Mammary epithelial cell (primary cell): ENCODE data around the gene USP22.

Experiments
- EZH2 ChIP-seq: IDR thresholded peaks from 2 replicates; pipeline ENCODE4 v1.6.1; 2012; ENCODE audit warnings: low read length, inconsistent platforms, borderline replicate concordance
- TF ChIP-seq, protein P1 (sequence below), 2 donors: IDR thresholded peaks in 1 of 2; conservative IDR thresholded peaks in 1 of 2; 2 replicates each; pipeline ENCODE4 v1.5.1; 2011 to 2012; ENCODE audit warnings: inconsistent platforms in 2 of 2, low read length in 2 of 2, mild to moderate bottlenecking in 2 of 2, control low read depth in 1 of 2, low read depth in 1 of 2; ENCODE audit not compliant: insufficient read depth in 1 of 2; ENCODE audit errors: extremely low read depth in 1 of 2

DNA sequence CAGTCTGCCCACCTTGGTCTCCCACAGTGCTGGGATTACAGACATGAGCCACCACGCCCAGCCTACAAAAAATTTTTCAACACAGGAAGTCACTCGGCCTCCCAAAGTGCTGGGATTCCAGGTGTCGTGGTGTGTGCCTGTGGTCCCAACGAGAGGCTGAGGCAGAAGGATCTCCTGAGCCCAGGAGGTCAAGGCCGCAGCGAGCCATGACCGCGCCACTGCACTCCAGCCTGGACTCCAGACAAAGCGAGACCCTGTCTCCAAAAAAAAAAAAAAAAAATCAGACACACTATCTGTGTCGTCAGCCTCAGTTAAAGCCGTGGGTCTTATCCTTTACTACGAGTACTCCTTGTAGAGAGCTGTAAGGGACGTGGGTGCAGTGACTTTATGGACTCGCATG lies 15.8 kb downstream of the USP22 start:
- TF ChIP-seq, protein P1, sequence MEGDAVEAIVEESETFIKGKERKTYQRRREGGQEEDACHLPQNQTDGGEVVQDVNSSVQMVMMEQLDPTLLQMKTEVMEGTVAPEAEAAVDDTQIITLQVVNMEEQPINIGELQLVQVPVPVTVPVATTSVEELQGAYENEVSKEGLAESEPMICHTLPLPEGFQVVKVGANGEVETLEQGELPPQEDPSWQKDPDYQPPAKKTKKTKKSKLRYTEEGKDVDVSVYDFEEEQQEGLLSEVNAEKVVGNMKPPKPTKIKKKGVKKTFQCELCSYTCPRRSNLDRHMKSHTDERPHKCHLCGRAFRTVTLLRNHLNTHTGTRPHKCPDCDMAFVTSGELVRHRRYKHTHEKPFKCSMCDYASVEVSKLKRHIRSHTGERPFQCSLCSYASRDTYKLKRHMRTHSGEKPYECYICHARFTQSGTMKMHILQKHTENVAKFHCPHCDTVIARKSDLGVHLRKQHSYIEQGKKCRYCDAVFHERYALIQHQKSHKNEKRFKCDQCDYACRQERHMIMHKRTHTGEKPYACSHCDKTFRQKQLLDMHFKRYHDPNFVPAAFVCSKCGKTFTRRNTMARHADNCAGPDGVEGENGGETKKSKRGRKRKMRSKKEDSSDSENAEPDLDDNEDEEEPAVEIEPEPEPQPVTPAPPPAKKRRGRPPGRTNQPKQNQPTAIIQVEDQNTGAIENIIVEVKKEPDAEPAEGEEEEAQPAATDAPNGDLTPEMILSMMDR (conservative IDR thresholded peaks at IDR 0.05 in 1 of 2, IDR thresholded peaks at IDR 0.05 in 1 of 2; ENCODE audit: extremely low read depth in 1 of 2, insufficient read depth in 1 of 2, low read depth in 1 of 2, low read length in 2 of 2): no peak
- no peak for TF ChIP-seq EZH2
